GM19455 (cell line): ENCODE data around the gene CACNA2D3.

ENCODE experiments used
- ATAC-seq: cut with Tn5 transposase; IDR thresholded peaks from one replicate; pipeline ENCODE4 v1.9.1; 2021; ENCODE audit not compliant: unreplicated experiment

The CACNA2D3 gene

DNA sequence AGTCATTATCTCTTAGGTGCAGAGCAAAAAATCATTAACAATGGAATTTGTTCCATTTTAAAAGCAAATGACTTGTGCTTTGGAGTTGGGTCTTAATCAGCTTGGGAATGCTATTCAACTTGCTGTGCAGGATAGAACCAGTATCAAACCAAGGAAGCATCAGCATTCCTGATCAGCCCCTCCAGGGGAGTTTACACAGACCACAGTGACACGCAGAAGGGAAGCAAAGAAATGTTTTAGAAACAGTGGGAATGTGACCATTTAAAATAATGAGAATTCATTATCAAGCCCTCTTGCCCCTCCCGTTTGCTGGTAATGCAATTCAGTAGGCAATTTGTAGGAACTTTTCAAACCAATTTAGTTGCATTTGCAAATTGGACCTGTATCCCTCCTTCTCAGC is 650.4 kb downstream of the CACNA2D3 start:
- no peak for ATAC-seq

DNA sequence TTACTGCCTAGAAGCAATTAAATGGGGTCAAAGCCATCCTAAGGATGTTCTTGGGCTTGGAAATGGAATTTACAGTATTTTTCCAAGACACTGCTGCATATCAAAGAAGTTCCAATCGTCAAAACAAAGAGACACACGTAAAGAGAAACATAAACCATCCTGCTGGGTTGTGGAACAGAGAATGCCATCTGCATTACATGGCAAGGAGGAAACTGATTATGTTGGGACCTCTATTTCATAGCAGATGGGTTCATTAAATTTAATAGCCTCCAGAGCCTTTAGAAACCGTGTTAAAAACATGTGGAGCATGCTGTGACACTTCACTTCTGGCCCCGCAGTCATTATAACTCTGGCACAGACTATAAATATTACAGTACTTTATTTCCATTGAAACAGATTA is 650.9 kb downstream of the CACNA2D3 start:
- ATAC-seq: no peak

DNA sequence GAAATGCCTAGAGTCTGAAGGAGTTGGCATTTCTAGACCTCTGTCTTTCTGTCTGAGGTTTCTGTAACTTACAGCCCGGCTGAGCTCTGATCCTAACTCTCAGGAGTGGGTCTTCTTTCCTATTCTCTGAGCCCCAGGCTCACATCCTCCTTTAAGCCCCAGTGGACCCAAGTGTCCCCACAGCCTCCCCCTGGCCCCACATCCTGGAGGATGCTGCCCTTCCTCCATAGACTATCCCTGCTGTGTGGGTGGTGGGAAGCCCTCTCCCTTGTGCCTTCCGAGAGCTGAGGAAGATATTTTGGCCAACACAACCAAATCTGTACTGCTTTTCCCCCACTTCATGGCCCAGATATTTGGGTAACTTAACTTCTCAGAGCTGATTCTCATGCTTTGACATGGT is 654.2 kb downstream of the CACNA2D3 start:
- no peak for ATAC-seq

DNA sequence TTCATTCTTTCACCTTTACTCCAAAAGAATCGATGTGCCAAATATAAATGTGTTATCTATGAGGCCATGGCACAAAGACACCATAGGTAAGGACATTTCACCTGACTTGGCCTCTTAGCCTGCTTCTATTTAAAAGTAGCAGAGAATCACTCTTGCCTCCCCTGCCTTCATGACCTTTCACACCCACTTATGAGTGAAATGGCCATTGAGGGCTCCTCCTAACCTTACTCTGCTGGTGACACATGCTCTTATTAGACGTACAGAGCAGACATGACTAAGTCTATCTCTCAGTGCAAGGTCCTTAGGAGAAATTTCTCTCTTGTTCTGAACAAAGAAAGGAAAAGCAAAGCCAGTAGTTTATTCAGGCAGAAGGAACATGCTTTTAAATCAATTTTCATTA is 654.8 kb downstream of the CACNA2D3 start:
- no peak for ATAC-seq

DNA sequence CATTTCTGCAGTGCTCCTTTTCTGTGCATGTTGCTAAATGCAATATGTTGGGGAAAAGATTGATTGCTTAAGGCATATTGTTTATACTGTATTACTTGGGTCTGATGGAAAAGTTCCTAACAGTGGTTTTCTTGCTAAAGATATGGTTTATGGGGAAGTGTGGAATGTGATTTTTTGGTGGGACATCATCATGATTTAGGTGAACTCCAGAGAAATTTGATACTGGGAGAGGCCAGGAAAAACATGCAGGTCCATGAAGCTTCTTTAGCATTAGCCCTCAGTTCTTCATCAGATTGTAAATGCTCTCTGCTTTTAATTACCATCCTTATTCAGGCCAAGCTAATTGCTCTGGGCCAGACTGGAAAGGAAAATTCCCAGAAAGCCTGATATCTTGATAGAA is 658.0 kb downstream of the CACNA2D3 start:
- no peak for ATAC-seq

DNA sequence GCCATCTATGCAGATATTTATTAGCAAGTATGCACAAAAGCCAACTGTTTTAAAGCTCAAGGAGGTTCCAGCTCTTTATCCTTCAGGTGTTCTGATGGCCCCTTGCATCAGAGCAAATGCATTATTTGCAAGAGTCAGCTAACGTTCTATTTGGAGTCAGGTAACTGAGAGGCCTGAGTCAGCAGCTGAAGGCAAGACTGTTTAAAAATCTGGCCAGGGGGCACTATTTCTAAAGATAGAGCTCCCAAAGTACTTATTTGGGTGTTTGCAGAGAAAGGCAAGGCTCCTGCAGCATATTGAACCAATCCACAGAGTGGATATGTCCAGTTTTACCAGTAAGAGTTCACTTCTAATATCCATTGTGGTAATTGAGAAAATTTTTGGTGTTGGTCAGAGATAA is 659.4 kb downstream of the CACNA2D3 start:
- ATAC-seq: no peak

DNA sequence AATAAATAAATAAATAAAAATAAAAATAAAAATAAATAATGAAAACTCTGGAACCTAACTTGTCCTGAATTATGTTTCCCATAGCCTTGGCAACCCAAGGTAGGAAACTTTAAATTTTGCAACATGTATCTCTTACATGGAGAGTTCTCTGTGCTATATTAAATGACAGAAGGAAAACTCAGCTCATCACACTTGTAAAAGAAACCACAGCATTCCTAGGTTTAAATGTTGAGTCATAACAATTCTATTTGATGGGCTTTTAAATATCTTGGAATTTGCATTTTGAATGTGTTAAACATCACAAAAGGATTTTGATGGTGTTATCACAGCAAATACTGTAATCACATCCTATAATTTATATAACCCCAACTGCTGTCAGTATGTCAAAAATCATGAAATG is 661.3 kb downstream of the CACNA2D3 start:
- ATAC-seq: no peak

DNA sequence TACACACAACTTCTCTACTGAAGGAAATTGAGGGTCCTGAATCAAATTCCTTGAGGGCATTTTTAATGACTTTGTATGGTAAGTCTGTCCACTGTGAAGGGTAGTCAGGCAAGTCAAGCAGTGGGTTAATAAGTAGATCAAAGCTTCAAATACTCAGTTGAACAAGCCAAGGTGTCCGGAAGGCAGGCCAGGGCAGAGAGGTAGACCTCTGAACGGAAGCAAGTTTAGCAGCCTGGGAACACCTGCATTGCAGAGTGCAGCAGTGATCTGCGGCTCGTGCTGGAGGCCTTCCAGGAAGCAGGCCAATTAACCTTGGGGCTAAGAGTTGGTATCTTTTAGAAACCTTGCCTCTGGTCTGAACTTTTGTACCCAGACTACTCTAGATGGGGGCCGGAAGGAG is 661.7 kb downstream of the CACNA2D3 start:
- ATAC-seq: no peak

DNA sequence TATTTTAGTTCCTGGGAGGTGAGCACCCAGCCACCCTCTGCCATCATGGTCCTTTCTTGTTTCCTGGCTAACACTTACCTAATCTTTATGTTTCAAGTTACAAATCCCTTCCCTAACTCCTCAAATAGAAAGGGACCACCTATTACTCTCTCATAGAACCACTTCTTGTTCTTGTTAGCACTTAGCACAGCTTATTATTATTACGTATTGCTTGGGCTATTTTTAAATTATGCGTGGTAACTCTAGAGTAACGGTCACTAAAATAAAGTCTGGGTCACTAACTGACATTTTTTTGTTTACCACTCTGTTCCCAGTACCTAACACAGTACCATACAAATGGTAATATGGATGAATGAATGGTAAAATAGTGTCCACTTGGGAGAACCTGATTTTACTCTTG is 663.6 kb downstream of the CACNA2D3 start:
- no peak for ATAC-seq

DNA sequence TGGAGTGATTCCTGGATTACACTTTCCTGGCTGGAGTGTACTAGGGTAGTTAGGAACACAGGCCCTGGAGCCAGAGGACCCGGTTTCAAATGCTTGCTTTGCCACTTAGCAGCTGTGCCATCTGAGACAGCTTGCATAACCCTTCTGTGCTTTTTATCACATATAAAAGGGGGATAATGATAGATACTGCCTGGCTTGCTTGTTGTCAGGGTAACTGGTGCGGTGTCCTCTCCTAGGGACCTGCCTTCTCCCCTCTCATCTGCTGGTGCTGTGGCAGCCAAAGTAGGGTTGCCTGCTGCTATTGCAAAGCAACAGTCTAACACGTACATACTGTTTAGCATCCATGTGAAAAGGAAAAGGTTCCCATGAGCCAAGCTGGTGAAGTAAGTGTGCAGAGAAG is 667.7 kb downstream of the CACNA2D3 start:
- no peak for ATAC-seq

DNA sequence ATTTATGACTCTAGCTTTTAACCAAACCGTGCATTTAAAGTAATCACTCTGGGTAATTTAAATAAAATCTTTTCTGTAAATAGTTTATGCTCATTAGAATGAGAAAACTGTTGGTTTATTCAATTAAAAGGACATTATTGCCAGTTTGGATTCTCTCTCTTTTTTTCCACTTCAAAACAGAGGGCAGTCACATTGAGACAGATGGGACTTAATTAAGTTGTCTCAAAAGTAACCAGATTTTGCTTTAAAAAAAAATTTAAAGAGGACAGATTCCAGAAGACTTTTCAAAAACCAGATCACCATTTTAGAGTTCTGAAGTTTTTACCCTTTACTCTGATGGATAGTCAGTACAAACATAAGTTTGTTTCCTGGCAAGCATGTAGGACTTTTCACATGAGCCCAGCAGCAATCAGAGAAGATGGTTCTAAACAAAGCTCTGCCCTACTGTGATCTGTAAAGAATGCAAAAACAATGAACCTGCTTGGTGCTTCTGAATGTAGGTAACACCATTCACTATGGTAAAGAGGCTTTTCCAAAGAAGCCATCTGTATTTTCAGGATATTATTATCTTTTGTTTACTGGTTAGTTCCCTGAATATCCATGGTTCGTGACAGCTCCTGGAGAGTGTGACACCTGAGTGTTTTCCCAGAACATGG is 669.3 kb downstream of the CACNA2D3 start:
- ATAC-seq: no peak

DNA sequence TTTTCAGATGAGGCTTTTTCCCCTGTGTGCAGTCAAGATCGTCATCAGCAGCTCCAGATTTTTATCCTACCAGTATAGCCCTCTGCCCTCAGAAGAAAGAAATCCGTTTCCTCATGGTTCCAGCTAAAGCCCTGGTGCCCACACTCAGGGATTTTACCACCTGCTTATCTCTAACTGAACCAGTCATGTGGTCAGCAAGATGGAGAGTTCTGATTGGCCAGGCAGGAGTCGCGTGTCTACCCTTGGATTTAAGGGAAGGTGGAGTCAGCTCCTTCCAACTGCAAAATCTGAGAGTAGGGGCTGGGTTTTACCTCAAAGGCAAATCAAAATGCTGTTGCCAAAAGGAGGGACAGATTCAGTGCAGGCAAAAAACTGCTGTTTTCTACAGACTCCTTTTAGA is 670.2 kb downstream of the CACNA2D3 start:
- no peak for ATAC-seq

DNA sequence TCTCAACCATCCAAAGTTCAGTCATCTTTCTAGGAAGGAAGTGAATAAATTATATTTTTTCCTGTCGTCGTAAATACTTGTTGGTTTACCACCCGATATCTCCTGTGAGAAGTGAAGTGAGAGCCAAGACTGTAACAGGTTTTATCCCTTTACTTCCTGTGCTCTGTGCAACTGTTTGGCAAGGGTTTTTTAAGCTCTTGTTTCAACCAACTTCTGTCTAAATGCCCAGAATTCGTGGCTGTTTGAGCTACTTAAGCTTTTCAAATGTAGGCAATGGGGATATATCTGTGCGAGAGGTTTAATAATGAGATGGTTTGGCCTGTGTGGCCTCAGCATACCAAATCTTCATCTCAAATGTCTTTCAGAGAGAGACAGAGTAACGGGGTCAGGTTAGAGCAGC is 670.8 kb downstream of the CACNA2D3 start:
- no peak for ATAC-seq

DNA sequence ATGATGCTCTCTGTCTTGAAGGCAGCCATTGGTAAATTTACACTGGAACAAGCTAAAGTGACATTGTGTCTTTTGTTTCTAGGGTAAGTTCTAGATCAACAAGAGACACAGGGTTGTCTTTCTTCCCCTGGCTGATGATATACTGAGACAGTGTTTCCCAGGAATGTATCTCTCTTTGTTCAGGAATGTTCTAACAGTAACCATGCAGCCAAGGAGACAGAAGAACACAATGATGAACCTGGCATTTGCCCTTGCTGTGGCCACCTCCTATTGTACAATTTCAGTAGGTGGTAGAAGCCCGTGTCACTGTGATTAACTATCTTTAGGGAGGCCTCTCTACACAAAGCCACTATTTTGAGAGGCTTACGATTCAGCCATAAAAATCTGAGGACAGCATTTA is 674.8 kb downstream of the CACNA2D3 start:
- no peak for ATAC-seq

DNA sequence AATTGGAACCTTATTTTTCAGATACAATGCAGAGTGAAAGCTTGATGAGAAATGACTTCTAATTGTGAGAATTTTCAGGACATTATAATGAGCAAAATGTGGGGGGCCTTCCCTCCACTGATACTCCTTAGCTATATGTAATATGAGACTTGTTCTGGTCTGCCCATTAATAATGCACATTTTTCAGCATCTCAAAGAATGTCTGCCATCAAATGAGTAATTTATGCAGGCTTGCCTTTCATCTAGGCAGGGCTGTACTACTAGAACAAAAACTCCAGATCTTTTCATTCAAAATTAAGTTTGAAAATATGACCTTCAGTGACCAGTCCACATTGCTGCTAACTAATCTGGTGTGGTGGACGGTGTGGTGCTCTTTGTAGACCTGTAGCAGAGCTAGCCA is 678.1 kb downstream of the CACNA2D3 start:
- ATAC-seq: no peak

DNA sequence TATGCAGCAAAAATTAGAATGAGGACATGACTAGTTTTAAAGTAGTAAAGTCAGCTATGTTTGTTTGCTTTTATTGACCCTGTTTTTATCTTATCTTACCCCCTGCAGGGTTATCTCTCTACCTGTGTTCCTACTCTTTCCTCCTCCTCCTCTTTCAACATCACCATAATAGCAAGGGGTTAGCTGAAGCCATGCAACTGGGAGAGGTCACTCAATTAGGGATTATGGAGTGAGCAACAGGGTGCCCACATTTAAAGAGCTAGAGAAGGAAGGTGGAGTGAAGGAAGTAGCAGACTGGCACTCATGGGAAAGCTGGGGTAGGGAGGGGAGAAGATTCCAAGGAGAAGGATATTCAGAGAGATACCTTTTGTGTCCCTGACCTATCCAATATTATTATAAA is 679.6 kb downstream of the CACNA2D3 start:
- ATAC-seq: no peak

DNA sequence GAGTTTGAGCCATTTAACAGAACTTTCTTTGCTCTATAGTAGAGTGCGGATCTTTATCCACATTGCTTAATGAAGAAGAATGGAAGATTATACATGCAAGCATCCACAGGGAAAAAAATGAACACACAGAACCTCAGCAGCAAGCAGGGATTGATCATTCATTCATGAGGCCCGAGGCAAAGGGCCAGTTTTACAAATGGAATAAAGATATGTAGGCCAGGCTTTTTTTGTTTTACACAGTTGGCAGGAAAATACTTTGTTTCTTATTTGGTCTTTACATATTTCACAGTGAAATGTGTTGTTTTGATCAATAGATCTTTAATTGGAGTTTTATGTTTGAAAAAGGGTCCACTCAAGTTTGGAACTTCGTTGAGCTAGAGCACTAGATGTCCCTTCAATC is 688.0 kb downstream of the CACNA2D3 start:
- ATAC-seq: no peak

DNA sequence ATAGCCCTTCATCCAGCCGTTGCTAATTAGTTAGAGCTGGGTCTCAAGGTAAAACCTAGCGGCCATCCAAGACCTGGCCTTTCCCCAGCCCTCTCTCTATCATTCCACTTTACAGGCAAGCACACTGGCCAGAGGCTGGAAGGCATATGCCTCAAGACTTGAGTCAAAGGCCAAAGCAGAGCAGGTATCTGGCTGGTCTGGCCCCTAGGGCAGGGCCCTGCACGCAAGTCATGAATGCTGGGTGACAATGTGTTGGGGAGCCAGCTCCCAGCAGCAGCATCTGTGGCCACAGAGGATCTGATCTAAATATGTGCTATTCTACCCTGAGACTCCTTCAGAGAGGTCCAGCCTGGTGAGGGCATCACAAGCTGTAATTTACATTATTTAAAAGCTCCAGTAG is 691.9 kb downstream of the CACNA2D3 start:
- ATAC-seq: no peak

DNA sequence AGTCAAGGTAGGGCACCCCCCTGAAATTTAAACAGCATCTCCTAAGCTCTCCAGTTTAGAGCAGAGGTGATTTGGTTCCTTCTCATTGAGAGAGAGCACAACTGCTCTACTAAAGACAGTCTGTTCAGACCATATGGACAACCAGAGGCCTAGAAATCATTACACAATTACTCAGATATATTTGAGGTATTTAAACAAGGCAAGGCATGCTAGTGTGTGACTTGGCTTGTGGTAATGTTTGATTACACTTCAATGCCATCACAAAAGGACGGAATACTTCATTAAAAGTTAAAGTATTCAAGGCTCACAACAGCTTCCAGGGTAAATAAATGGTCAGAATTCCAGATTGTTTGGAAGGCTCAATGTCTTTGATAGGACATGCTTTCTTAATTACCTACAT is 695.3 kb downstream of the CACNA2D3 start:
- no peak for ATAC-seq

DNA sequence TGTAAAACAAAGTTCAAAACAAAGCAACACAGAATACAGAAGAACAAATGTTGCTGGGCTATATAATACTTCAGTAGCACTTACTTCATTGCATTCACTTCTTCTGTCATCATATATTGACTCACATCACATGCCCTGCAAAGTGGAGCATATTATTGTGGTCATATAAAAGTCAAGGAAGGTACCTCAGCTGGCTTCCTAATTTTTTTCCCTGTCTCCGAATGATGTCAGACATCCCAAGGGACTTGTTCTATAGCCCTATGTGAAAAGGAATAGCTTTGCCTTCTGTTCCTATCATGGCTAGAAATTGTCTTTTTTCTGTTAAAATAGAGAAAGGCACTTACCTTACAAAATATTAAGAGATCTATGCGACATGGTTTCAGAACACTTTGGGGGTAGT is 696.1 kb downstream of the CACNA2D3 start:
- no peak for ATAC-seq

DNA sequence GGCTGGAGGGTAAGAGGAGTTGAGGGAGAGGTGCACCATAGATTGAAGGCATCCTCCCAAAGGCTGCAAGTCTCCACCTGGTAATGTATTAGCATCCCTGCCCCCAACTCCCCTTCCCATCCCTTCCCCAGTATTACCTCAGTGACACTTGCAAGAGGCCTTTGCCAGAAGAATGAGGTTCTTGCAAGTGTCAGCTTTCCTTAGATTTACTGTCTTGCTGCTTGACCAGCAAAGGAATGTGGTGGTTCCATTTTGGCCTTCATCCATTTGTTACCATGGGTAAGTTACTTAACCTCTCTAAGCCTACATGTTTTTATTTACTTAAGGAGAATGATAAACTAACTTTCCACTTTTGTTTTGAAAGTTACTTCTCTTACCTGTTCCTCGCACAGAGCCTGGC is 696.6 kb downstream of the CACNA2D3 start:
- no peak for ATAC-seq

DNA sequence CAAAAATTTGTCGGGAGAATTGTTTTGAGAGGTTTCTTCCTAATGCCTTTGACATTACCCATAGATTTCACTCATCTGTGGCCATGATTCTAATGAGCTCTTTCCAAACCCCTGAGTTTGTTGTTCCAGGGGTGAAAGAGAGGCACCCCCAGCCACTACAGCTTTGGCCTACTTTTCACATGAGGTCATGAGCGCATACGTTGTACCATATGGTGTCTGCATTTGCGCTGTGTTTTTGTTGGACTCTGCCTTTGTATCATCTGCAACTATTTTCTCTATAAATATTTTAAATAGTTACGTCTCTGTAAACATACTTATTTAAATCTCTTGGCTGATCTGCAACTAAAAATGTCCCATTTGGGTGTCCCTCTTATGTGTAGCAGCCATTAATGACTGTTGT is 697.6 kb downstream of the CACNA2D3 start:
- ATAC-seq: no peak

DNA sequence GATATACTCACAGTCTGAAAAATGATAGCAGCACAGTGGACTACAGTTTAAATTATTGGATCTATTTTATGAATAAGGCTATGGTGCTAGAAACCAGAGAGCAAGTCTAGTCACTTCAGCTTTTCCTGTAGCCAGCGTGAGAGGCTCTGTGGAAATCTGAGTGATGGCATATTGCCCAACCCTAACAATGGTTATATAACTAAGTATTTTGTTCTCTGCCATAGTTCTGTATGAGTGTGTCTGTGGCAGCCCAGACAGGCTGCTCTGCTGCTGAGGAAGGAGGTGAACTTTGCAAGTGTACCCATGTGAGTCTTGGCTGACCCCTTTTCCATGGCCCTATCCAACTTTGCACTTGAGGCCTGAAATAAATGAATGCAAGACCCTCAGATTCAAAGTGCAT is 699.9 kb downstream of the CACNA2D3 start:
- no peak for ATAC-seq

DNA sequence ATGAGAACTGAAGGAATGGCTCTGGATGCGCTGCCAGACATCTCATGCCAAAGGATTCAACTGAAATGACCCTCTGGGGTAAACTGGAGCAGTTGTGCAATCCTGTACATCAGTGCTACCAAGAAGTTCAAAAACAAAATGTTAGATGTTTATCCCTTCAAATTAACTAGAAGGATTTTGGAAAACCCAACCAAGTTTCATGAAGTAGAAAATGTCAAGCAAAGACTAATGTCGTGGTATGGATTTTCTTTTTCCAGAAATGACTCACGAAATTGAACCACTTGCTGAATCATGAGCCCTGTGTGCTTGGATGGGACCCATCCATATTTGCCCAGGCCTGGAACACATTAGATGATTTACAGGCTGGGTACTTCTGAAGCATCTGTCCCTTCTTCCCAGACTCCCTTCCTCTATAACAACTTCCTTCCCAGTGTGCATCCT is 703.9 kb downstream of the CACNA2D3 start:
- no peak for ATAC-seq
